HG03280 (cell line): ENCODE measurements around the gene CCNT2.
A peak's percentile ranks its signal among the peaks of the same experiment; 100 is the strongest.
"Not testable (repeated sequence)": the region's sequence is repeated elsewhere in the genome, so short reads cannot be mapped to it uniquely, and the experiment has no call there.

ENCODE experiments used
- ATAC-seq: cut with Tn5 transposase; IDR thresholded peaks from one replicate; pipeline ENCODE4 v1.9.1; 2021; ENCODE audit warnings: mild to moderate bottlenecking, moderate library complexity; ENCODE audit not compliant: unreplicated experiment

CCNT2 gene

GRCh38 chr2:134918526-134919340 is at the start of gene CCNT2:
CCNT2 (plus strand) TSS chr2:134918822; CDS start chr2:134918855, 33 bp downstream.
- ATAC-seq = peak; percentile 81

- no peak for ATAC-seq
Observed at GRCh38 chr2:134869946-134870736, 48.5 kb upstream of the CCNT2 start.

GRCh38 chr2:134873152-134873551 is 45.5 kb upstream of the CCNT2 start:
- ATAC-seq = no peak

GRCh38 chr2:134875309-134875708 is 43.3 kb upstream of the CCNT2 start:
- ATAC-seq = no peak

- no peak for ATAC-seq
Observed at GRCh38 chr2:134882773-134883172, 35.8 kb upstream of the CCNT2 start.

GRCh38 chr2:134883552-134884293 is 34.9 kb upstream of the CCNT2 start:
- no peak for ATAC-seq

GRCh38 chr2:134884435-134884834 is 34.2 kb upstream of the CCNT2 start:
- ATAC-seq = no peak

- ATAC-seq = no peak
Observed at GRCh38 chr2:134892282-134893035, 26.2 kb upstream of the CCNT2 start.

GRCh38 chr2:134897932-134898331 is 20.7 kb upstream of the CCNT2 start:
- no peak for ATAC-seq

GRCh38 chr2:134899204-134899603 is 19.4 kb upstream of the CCNT2 start:
- no peak for ATAC-seq

GRCh38 chr2:134900151-134900550 is 18.5 kb upstream of the CCNT2 start:
- no peak for ATAC-seq

- ATAC-seq = not testable (repeated sequence)
Observed at GRCh38 chr2:134903701-134904100, 14.9 kb upstream of the CCNT2 start.

- no peak for ATAC-seq
Observed at GRCh38 chr2:134905168-134905567, 13.5 kb upstream of the CCNT2 start.

- no peak for ATAC-seq
Observed at GRCh38 chr2:134906726-134907125, 11.9 kb upstream of the CCNT2 start.

GRCh38 chr2:134907441-134908116 is 11.0 kb upstream of the CCNT2 start:
- not testable (repeated sequence) for ATAC-seq

- no peak for ATAC-seq
Observed at GRCh38 chr2:134910763-134911399, 7.7 kb upstream of the CCNT2 start.

GRCh38 chr2:134911400-134911785 is 7.2 kb upstream of the CCNT2 start:
- ATAC-seq = no peak

GRCh38 chr2:134912361-134912760 is 6.3 kb upstream of the CCNT2 start:
- no peak for ATAC-seq

- no peak for ATAC-seq
Observed at GRCh38 chr2:134917360-134917865, 1.2 kb upstream of the CCNT2 start.
